ENCODE data around the gene ECI1. TPM values are rescaled to one million over a fixed set of nuclear protein-coding genes. Genes with fewer than 3 reads are reported as not detected.

ECI1 gene
- total RNA-seq, 1 experiment from 2014 or later: 71.7 TPM

GRCh38 chr16:2209258-2210008 is 42.0 kb downstream of the ECI1 start:
- peaks cover 12% of the 10 kb centered on the region for H4K20me1 ChIP-seq (ENCODE audit: low read length)
- H3K4me2 ChIP-seq (ENCODE audit: low read length): no peak overlapping the region
- no peaks in the 10 kb centered on the region for H3K9me2 ChIP-seq (replicated peaks; ENCODE audit: low read length)
- H3K4me3 ChIP-seq (ENCODE audit: low read length): no peak overlapping the region
- H3K27me3 ChIP-seq (ENCODE audit: low read length): no peaks in the 10 kb centered on the region
- no peak for DNase-seq
- POLR2A ChIA-PET (ENCODE audit: unreplicated experiment): no interaction called here
- no peak for TF ChIP-seq EZH2 (IDR thresholded peaks at IDR 0.05; ENCODE audit: low read length, unreplicated experiment)
- TF ChIP-seq CTCF (conservative IDR thresholded peaks at IDR 0.05; ENCODE audit: low read depth, low read length): no peak
- no peak for TF ChIP-seq EZH2phosphoT487 (IDR thresholded peaks at IDR 0.05; ENCODE audit: borderline replicate concordance, low read length)
- H3K36me3 ChIP-seq (ENCODE audit: low read depth, low read length): no peaks in the 10 kb centered on the region
- peaks cover 52% of the 10 kb centered on the region for H3K79me2 ChIP-seq (ENCODE audit: low read length)
- no peaks in the 10 kb centered on the region for H3K9me3 ChIP-seq (ENCODE audit: low read length)
- no peak overlapping the region for H2AFZ ChIP-seq (ENCODE audit: low read length)
- CTCF ChIA-PET: no interaction called here
- H3F3A ChIP-seq (ENCODE audit: low read length, unreplicated experiment): no peaks in the 10 kb centered on the region
- intact Hi-C loops (cut with micrococcal nuclease): no loop called here
- peaks cover 27% of the 10 kb centered on the region for H3K4me1 ChIP-seq (ENCODE audit: insufficient read depth, low read length)
- no peak for ATAC-seq
- no peak overlapping the region for H3K9ac ChIP-seq (ENCODE audit: low read length)
- BruUV-seq (replicated peaks): no TSS peak
- no peak overlapping the region for H3K27ac ChIP-seq (ENCODE audit: low read length)

- H4K20me1 ChIP-seq (ENCODE audit: low read length): peaks cover 12% of the 10 kb centered on the region
- ChIA-PET POLR2A (ENCODE audit: unreplicated experiment) (no interaction called here), CTCF (no interaction called here)
- H3K27ac ChIP-seq (ENCODE audit: low read length): no peak overlapping the region
- ATAC-seq (no peak), DNase-seq (no peak)
- H2AFZ ChIP-seq (ENCODE audit: low read length): no peak overlapping the region
- peaks cover 46% of the 10 kb centered on the region for H3K79me2 ChIP-seq (ENCODE audit: low read length)
- no peaks in the 10 kb centered on the region for H3K27me3 ChIP-seq (ENCODE audit: low read length)
- no peak overlapping the region for H3K9ac ChIP-seq (ENCODE audit: low read length)
- no peaks in the 10 kb centered on the region for H3K9me3 ChIP-seq (ENCODE audit: low read length)
- BruUV-seq (replicated peaks): no TSS peak
- intact Hi-C loops (cut with micrococcal nuclease): no loop called here
- no peak for TF ChIP-seq EZH2 (IDR thresholded peaks at IDR 0.05; ENCODE audit: low read length, unreplicated experiment)
- TF ChIP-seq CTCF (conservative IDR thresholded peaks at IDR 0.05; ENCODE audit: low read depth, low read length): no peak
- no peak for TF ChIP-seq EZH2phosphoT487 (IDR thresholded peaks at IDR 0.05; ENCODE audit: borderline replicate concordance, low read length)
- peaks cover 27% of the 10 kb centered on the region for H3K4me1 ChIP-seq (ENCODE audit: insufficient read depth, low read length)
- no peaks in the 10 kb centered on the region for H3F3A ChIP-seq (ENCODE audit: low read length, unreplicated experiment)
- no peaks in the 10 kb centered on the region for H3K9me2 ChIP-seq (replicated peaks; ENCODE audit: low read length)
- H3K4me3 ChIP-seq (ENCODE audit: low read length): no peak overlapping the region
- no peaks in the 10 kb centered on the region for H3K36me3 ChIP-seq (ENCODE audit: low read depth, low read length)
- H3K4me2 ChIP-seq (ENCODE audit: low read length): no peak overlapping the region
These were observed 42.6 kb downstream of the ECI1 start for GRCh38 chr16:2208772-2209171.

- Histone ChIP-seq H3K27me3 (ENCODE audit: low read length) (no peaks in the 10 kb centered on the region), H3K36me3 (ENCODE audit: low read depth, low read length) (no peaks in the 10 kb centered on the region), H3K9me2 (replicated peaks; ENCODE audit: low read length) (no peaks in the 10 kb centered on the region), H3K9me3 (ENCODE audit: low read length) (no peaks in the 10 kb centered on the region), H2AFZ (ENCODE audit: low read length) (no peak overlapping the region), H3F3A (ENCODE audit: low read length, unreplicated experiment) (no peaks in the 10 kb centered on the region), H3K4me3 (ENCODE audit: low read length) (no peak overlapping the region), H3K4me2 (ENCODE audit: low read length) (no peak overlapping the region), H3K9ac (ENCODE audit: low read length) (no peak overlapping the region), H3K79me2 (ENCODE audit: low read length) (peaks cover 41% of the 10 kb centered on the region), H4K20me1 (ENCODE audit: low read length) (peaks cover 8% of the 10 kb centered on the region; the same call in 1 of the 2 replicates), H3K27ac (ENCODE audit: low read length) (no peak overlapping the region), H3K4me1 (ENCODE audit: insufficient read depth, low read length) (peaks cover 27% of the 10 kb centered on the region)
- ChIA-PET POLR2A (ENCODE audit: unreplicated experiment) (no interaction called here), CTCF (no interaction called here)
- intact Hi-C loops (cut with micrococcal nuclease): no loop called here
- TF ChIP-seq EZH2phosphoT487 (IDR thresholded peaks at IDR 0.05; ENCODE audit: borderline replicate concordance, low read length) (no peak), CTCF (conservative IDR thresholded peaks at IDR 0.05; ENCODE audit: low read depth, low read length) (no peak), EZH2 (IDR thresholded peaks at IDR 0.05; ENCODE audit: low read length, unreplicated experiment) (no peak)
- no peak for DNase-seq
- BruUV-seq (replicated peaks): no TSS peak
- no peak for ATAC-seq
These were observed 43.1 kb downstream of the ECI1 start for GRCh38 chr16:2208308-2208707.
